Natural killer cell (primary cell): ENCODE results near the gene POLD4. TPM values are rescaled to one million over a fixed set of nuclear protein-coding genes. Genes with fewer than 3 reads are reported as not detected.

Experiments
- ATAC-seq, 3 donors: fragments of 150-1000 bp in 2 of 3; fragments of 200-7000 bp in 1 of 3; cut with Tn5 transposase; 1 replicate in 1 of 3; 2 replicates in 2 of 3; pipeline ENCODE4 v1.10.0; 2021; ENCODE audit warnings: mild to moderate bottlenecking in 2 of 3, moderate library complexity in 2 of 3
- DNase-seq, 2 donors: peaks; one replicate each; pipeline versions ENCODE4 v3.0.0 to v3.0.0-alpha.2; 2013 to 2021; ENCODE audit warnings: mixed read lengths in 1 of 2
- H3K27ac ChIP-seq: one replicate; pipeline ENCODE4 v1.5.1; 2013; ENCODE audit warnings: mild to moderate bottlenecking, low read length
- H3K27me3 ChIP-seq: one replicate; pipeline ENCODE4 v1.6.1; 2013; ENCODE audit warnings: low read length; ENCODE audit not compliant: control insufficient read depth, insufficient read depth
- H3K36me3 ChIP-seq: one replicate; pipeline ENCODE4 v1.6.1; 2013; ENCODE audit warnings: low read length; ENCODE audit not compliant: control insufficient read depth, insufficient read depth
- H3K4me1 ChIP-seq: one replicate; pipeline ENCODE4 v1.6.1; 2013; ENCODE audit warnings: low read length; ENCODE audit not compliant: control insufficient read depth, insufficient read depth
- H3K4me3 ChIP-seq: one replicate; pipeline ENCODE4 v1.5.1; 2013; ENCODE audit warnings: low read length
- H3K9me3 ChIP-seq: one replicate; pipeline ENCODE4 v1.6.1; 2013; ENCODE audit warnings: low read length; ENCODE audit not compliant: control insufficient read depth, insufficient read depth
- H3K27ac Mint-ChIP-seq, 2 donors: one replicate each; pipeline ENCODE4 v1.8.0; 2022; ENCODE audit warnings: mild to moderate bottlenecking in 2 of 2, mixed read lengths in 2 of 2, moderate library complexity in 1 of 2
- H3K27me3 Mint-ChIP-seq, 2 donors: one replicate each; pipeline ENCODE4 v1.8.0; 2022; ENCODE audit warnings: low read depth in 2 of 2, mixed read lengths in 2 of 2
- H3K36me3 Mint-ChIP-seq: one replicate; pipeline ENCODE4 v1.8.0; 2022; ENCODE audit warnings: mixed read lengths
- H3K4me1 Mint-ChIP-seq, 2 donors: one replicate each; pipeline ENCODE4 v1.8.0; 2022; ENCODE audit warnings: mixed read lengths in 2 of 2
- H3K4me3 Mint-ChIP-seq: one replicate; pipeline ENCODE4 v1.8.0; 2022; ENCODE audit warnings: mild to moderate bottlenecking, moderate library complexity, mixed read lengths
- H3K9me3 Mint-ChIP-seq, 2 donors: one replicate each; pipeline ENCODE4 v1.8.0; 2022; ENCODE audit warnings: mixed read lengths in 2 of 2
- WGBS: methylation state at CpG from one replicate; pipeline ENCODE4 v1.1.7; 2013; ENCODE audit warnings: missing lambda C conversion rate; ENCODE audit not compliant: insufficient coverage; 5-methylcytosine and 5-hydroxymethylcytosine counted together
- intact Hi-C: fragments of 100-400 bp; cut with micrococcal nuclease; formaldehyde crosslinking; loops from one replicate; pipeline ENCODE4 v1.14.2; 2022
- total RNA-seq, 4 donors: library from RNA; stranded (reverse); fragments of 120-200 nt in 1 of 4; gene quantifications; one replicate each; pipeline versions ENCODE4 v1.2.3 to v1.2.4, GENCODE V29; 2013 to 2022
- TF ChIP-seq, protein P1 (sequence below): fragments of 200-600 bp; IDR thresholded peaks from one replicate; pipeline ENCODE4 v1.8.0; 2022; ENCODE audit warnings: antibody characterized with exemption

Gene POLD4
- total RNA-seq, 3 donors from 2014 or later (not counting 1 experiment from before 2014, with no cell fraction given), result 45.8 to 63.7 (median 60.5) TPM

DNA sequence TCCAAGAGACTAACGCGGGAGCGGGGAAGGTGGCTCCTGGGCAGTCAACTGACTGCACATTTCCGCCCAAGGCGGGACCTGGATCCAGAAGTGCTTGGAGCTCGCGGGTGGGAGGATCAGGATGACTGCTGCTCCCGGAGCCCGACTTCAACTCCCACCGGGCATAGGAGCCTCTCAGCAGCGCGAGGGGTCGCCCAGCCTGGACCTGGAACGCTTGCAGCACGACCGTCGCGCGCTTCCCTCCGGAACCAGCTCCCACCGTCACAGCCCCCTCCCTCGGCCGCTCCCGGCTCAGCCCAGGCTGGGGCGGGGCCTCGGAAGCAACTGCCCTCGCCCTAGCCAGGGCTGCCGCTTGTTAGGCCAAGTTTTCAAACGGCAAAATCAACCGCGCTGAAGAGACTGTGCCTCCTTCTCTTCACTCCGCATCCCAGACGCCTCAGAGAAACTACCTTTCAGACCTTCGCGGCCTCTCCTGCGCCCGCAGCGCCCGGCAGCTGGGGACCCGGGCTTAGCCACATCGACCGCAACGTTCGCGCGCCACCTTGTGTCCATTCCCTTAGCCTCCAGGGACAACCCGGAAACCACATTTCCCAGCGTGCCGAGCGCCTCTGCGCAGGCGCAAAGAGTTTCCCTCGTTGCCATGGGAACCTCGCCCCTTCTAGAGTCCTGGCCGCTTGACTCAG lies 36.0 kb downstream of the POLD4 start:
- Histone ChIP-seq H3K4me3 (peak overlapping the region; percentile 61), H3K4me1 (peaks cover 32% of the 10 kb centered on the region), H3K27me3 (no peaks in the 10 kb centered on the region), H3K36me3 (no peaks in the 10 kb centered on the region), H3K9me3 (no peaks in the 10 kb centered on the region), H3K27ac (peak overlapping the region; percentile 68)
- intact Hi-C loops, result loop anchor here (1.0 to 2.0 kb wide), 5 partner anchors 29 to 55 kb away; partner anchors contain the start of genes ANKRD13D and POLD4
- WGBS, result under 1% methylated on average over 55 of the region's 55 CpGs
- Mint-ChIP-seq H3K27me3 (peaks cover 0 to 11% of the 10 kb centered on the region in 2 donors), H3K4me3 (peak overlapping the region; percentile 100), H3K9me3 (no peaks in the 10 kb centered on the region), H3K36me3 (no peaks in the 10 kb centered on the region), H3K27ac (peak overlapping the region; percentile 94 to 97), H3K4me1 (peaks cover 25 to 33% of the 10 kb centered on the region in 2 donors)
- peak; percentile 98 to 99 for DNase-seq
- ATAC-seq, result peak; percentile 88 to 94 (median 90)
- TF ChIP-seq, protein P1, sequence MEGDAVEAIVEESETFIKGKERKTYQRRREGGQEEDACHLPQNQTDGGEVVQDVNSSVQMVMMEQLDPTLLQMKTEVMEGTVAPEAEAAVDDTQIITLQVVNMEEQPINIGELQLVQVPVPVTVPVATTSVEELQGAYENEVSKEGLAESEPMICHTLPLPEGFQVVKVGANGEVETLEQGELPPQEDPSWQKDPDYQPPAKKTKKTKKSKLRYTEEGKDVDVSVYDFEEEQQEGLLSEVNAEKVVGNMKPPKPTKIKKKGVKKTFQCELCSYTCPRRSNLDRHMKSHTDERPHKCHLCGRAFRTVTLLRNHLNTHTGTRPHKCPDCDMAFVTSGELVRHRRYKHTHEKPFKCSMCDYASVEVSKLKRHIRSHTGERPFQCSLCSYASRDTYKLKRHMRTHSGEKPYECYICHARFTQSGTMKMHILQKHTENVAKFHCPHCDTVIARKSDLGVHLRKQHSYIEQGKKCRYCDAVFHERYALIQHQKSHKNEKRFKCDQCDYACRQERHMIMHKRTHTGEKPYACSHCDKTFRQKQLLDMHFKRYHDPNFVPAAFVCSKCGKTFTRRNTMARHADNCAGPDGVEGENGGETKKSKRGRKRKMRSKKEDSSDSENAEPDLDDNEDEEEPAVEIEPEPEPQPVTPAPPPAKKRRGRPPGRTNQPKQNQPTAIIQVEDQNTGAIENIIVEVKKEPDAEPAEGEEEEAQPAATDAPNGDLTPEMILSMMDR, result peak; percentile 78

- intact Hi-C loops, result loop anchor here (1.0 to 2.0 kb wide), 5 partner anchors 28 to 55 kb away; partner anchors contain the start of genes ANKRD13D and POLD4
- TF ChIP-seq, protein P1, result no peak
- Mint-ChIP-seq H3K36me3 (no peaks in the 10 kb centered on the region), H3K27me3 (peaks cover 0 to 11% of the 10 kb centered on the region in 2 donors), H3K9me3 (no peaks in the 10 kb centered on the region), H3K27ac (peak overlapping the region; percentile 94 to 97), H3K4me3 (peak overlapping the region; percentile 100), H3K4me1 (peaks cover 27 to 34% of the 10 kb centered on the region in 2 donors)
- Histone ChIP-seq H3K27ac (peak overlapping the region; percentile 68), H3K36me3 (no peaks in the 10 kb centered on the region), H3K27me3 (no peaks in the 10 kb centered on the region), H3K4me1 (peaks cover 37% of the 10 kb centered on the region), H3K9me3 (no peaks in the 10 kb centered on the region), H3K4me3 (peak overlapping the region; percentile 61)
- ATAC-seq, result no peak
- DNase-seq, result no peak
- under 1% methylated on average over 10 of the region's 10 CpGs for WGBS
These were observed 36.5 kb downstream of the POLD4 start for GRCh38 chr11:67316882-67317204.

- H3K4me1 Mint-ChIP-seq, result peaks cover 27 to 34% of the 10 kb centered on the region in 2 donors
- intact Hi-C loops, result no loop called here
These were observed 37.9 kb downstream of the POLD4 start for GRCh38 chr11:67315325-67315909.

More at GRCh38 chr11:67315325-67315909, 37.9 kb downstream of the POLD4 start:
- no peak overlapping the region for H3K27ac Mint-ChIP-seq
- no peaks in the 10 kb centered on the region for H3K27me3 ChIP-seq
- H3K4me3 ChIP-seq, result no peak overlapping the region
- no peak overlapping the region for H3K27ac ChIP-seq
- no peak overlapping the region for H3K4me3 Mint-ChIP-seq
- peaks cover 42% of the 10 kb centered on the region for H3K4me1 ChIP-seq
- no peaks in the 10 kb centered on the region for H3K36me3 Mint-ChIP-seq
- peaks cover 0 to 11% of the 10 kb centered on the region in 2 donors for H3K27me3 Mint-ChIP-seq
- ATAC-seq (no peak), DNase-seq (no peak)
- TF ChIP-seq, protein P1, result no peak
- no peaks in the 10 kb centered on the region for H3K9me3 ChIP-seq
- no peaks in the 10 kb centered on the region for H3K36me3 ChIP-seq
- no peaks in the 10 kb centered on the region for H3K9me3 Mint-ChIP-seq
- 98% methylated on average over 9 of the region's 9 CpGs for WGBS
